Measurements from ENCODE around the gene SOX13. TPM values are rescaled to one million over a fixed set of nuclear protein-coding genes. Genes with fewer than 3 reads are reported as not detected.
A peak's percentile ranks its signal among the peaks of the same experiment; 100 is the strongest.
"Not testable (repeated sequence)": the region's sequence is repeated elsewhere in the genome, so short reads cannot be mapped to it uniquely, and the experiment has no call there.

The SOX13 gene
- total and polyA plus RNA-seq, 8 donors, result 4.1 to 42.6 (median 11.1) TPM

DNA sequence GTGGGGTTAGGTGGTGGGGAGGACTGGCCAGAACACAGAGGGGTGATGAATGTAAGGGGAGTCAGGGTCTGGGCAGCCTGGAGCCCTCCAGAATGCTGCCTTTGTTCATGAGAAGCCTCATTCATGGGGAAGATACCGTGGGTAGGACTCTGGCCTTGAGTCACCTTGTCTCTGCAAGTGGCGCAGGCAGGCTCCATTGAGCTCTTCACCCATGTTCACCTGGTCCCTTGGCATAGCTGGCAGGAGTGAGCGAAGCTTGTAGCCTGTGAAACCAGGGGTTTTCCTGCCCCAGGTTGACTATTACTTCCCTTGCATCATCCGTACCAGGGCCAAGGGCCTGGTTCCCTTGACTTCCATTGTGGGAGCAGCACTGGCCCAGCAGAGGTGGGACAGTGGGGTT lies 25.8 kb downstream of the SOX13 start:
- Histone ChIP-seq H3K36me3 (no peaks in the 10 kb centered on the region), H3K4me3 (no peak overlapping the region), H3K27me3 (no peaks in the 10 kb centered on the region), H3K27ac (no peak overlapping the region), H3K9me3 (no peaks in the 10 kb centered on the region), H3K4me1 (peaks cover 39 to 71% (median 51%) of the 10 kb centered on the region in 4 donors)
- 85 to 97% (median 91%) methylated on average over 3 to 4 of the region's 4 CpGs for WGBS, 5 donors
- DNase-seq, result no peak
- TF ChIP-seq POLR2A (IDR thresholded peaks at IDR 0.05) (no peak), POLR2AphosphoS5 (IDR thresholded peaks at IDR 0.05) (no peak), EP300 (IDR thresholded peaks at IDR 0.05) (no peak)
- TF ChIP-seq, protein P1, sequence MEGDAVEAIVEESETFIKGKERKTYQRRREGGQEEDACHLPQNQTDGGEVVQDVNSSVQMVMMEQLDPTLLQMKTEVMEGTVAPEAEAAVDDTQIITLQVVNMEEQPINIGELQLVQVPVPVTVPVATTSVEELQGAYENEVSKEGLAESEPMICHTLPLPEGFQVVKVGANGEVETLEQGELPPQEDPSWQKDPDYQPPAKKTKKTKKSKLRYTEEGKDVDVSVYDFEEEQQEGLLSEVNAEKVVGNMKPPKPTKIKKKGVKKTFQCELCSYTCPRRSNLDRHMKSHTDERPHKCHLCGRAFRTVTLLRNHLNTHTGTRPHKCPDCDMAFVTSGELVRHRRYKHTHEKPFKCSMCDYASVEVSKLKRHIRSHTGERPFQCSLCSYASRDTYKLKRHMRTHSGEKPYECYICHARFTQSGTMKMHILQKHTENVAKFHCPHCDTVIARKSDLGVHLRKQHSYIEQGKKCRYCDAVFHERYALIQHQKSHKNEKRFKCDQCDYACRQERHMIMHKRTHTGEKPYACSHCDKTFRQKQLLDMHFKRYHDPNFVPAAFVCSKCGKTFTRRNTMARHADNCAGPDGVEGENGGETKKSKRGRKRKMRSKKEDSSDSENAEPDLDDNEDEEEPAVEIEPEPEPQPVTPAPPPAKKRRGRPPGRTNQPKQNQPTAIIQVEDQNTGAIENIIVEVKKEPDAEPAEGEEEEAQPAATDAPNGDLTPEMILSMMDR (IDR thresholded peaks at IDR 0.05), result no peak
- intact Hi-C loops (cut with DNase I; ENCODE audit: low total_unique reads), result no loop called here

DNA sequence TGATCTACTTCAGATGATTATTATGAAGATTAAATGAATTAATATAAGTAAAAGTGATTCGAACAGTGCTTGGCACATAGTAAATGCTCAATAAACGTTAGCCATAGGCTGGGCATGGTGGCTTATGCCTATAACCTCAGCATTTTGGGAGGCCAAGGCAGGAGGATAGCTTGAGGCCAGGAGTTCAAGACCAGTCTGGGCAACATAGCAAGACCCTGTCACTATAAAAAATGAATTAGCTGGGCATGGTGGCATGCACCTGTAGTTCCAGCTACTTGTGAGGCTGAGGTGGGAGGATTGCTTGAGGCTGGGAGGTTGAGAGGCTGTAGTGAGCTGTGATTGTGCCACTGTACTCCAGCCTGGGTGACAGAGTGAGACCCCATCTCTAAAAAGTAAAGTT lies 26.8 kb downstream of the SOX13 start:
- H3K27ac ChIP-seq; H3K27me3 ChIP-seq; intact Hi-C loops (cut with DNase I; ENCODE audit: low total_unique reads); DNase-seq; H3K36me3 ChIP-seq; H3K9me3 ChIP-seq; H3K4me3 ChIP-seq: not testable (repeated sequence)
- 71 to 92% (median 88%) methylated on average over 2 of the region's 2 CpGs for WGBS, 5 donors
- H3K4me1 ChIP-seq, result peaks cover 40 to 71% (median 52%) of the 10 kb centered on the region in 4 donors

DNA sequence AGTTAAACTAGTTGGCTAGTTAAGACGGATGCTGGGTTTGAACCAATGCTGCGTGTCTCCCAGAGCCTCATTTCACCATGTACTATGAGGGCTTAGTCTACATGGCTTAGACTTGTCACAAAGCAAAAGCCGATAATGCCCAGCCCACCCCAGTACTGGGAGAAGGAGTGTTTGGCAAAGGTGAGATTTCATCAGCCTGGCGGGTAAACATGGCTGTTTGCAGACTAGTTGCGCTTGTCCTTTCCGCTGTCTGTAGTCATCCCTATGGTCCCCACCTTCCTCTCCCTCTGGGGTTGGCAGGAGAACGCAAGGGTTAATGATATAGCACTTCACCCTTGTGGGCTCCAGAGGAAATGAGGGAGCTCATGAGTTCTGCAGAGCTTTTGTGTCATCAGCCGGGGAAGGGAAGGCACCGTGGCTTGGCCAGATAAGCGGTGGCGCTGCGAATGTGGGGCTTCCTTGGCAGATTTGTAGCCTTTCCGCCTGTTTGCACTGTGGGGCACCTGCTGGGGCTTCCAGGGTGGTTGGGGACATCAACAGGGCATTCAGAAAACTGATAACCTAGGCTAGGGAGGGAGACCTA lies 29.2 kb downstream of the SOX13 start:
- Histone ChIP-seq H3K27ac (peak overlapping the region; percentile 55 to 72 (median 63)), H3K4me1 (peaks cover 34 to 57% (median 53%) of the 10 kb centered on the region in 4 donors), H3K36me3 (no peaks in the 10 kb centered on the region), H3K9me3 (no peaks in the 10 kb centered on the region), H3K4me3 (peak overlapping the region in 1 of 4 donors; percentile 9), H3K27me3 (no peaks in the 10 kb centered on the region)
- 19 to 46% (median 33%) methylated on average over 13 of the region's 13 CpGs for WGBS, 5 donors
- intact Hi-C loops (cut with DNase I; ENCODE audit: low total_unique reads), result no loop called here
- peak in 1 of 2 donors; percentile 43 for DNase-seq
- TF ChIP-seq POLR2A (IDR thresholded peaks at IDR 0.05) (no peak), EP300 (IDR thresholded peaks at IDR 0.05) (no peak), POLR2AphosphoS5 (IDR thresholded peaks at IDR 0.05) (no peak)
- TF ChIP-seq, protein P1 (IDR thresholded peaks at IDR 0.05), result no peak

DNA sequence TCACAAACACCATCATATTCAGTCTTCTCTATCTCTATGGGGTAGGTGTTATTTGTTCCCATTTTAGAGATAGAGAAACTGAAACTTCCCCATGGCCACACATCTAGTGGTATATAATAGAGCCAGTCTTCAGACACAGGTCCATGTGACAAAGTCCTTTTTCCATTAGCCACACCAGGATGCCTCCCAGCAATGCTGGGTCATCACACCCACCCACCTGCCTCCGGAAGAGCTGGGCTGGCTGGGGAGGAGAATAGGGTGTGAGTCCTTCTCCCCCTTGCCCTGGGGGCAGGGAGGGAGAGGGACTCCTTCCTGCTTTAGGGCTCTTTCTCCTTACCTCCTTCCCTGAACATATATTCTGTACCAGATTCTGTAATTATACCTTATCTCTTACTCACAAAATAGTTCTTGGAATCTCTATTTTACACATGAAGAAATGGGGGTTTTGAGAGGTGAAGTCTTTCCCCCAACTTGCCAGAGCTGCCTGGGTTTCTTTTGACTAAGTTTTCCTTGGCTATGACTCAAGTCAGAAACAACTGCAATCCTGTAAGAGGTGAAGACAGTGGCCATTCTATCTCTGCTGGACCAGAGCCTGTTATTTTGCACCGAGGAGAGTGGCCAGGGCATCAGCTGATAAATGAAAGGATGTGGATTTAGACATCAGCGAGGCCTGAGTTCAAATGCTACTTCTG lies 30.0 kb downstream of the SOX13 start:
- TF ChIP-seq, protein P1 (IDR thresholded peaks at IDR 0.05), result no peak
- TF ChIP-seq EP300 (IDR thresholded peaks at IDR 0.05) (no peak), POLR2A (IDR thresholded peaks at IDR 0.05) (no peak), POLR2AphosphoS5 (IDR thresholded peaks at IDR 0.05) (no peak)
- no peak for DNase-seq

DNA sequence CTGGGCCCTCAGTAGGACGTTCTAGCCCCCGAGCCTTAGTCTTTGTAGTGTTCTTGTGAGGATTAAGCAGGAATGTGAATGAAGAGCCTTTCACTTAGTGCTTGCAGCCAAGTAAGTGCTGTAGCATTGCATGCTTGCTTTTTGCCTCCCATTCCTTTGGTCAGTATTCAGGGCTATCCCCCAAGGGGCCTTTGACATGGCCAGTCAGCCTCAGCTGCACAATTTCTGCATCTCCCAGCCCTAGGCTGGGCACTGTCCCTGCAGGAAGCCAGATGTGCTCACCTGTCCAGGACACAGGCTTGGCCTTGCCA lies 30.5 kb downstream of the SOX13 start:
- TF ChIP-seq POLR2AphosphoS5 (IDR thresholded peaks at IDR 0.05), result no peak
- TF ChIP-seq POLR2A (IDR thresholded peaks at IDR 0.05), result no peak
- TF ChIP-seq, protein P1 (IDR thresholded peaks at IDR 0.05), result no peak
- TF ChIP-seq EP300 (IDR thresholded peaks at IDR 0.05), result no peak
- H3K4me1 ChIP-seq, result peaks cover 34 to 68% (median 64%) of the 10 kb centered on the region in 4 donors
- intact Hi-C loops (cut with DNase I; ENCODE audit: low total_unique reads), result no loop called here
- H3K9me3 ChIP-seq, result no peaks in the 10 kb centered on the region
- DNase-seq, result no peak
- H3K4me3 ChIP-seq, result no peak overlapping the region
- H3K27me3 ChIP-seq, result no peaks in the 10 kb centered on the region
- peak overlapping the region; percentile 2 to 72 (median 60) for H3K27ac ChIP-seq
- WGBS, 5 donors, result 40 to 65% (median 54%) methylated on average over 2 of the region's 2 CpGs
- no peaks in the 10 kb centered on the region for H3K36me3 ChIP-seq

More for the DNA sequence above, 30.0 kb downstream of the SOX13 start:
- no peaks in the 10 kb centered on the region for H3K9me3 ChIP-seq
- no peaks in the 10 kb centered on the region for H3K36me3 ChIP-seq
- intact Hi-C loops (cut with DNase I; ENCODE audit: low total_unique reads), result no loop called here
- WGBS, 5 donors, result 39 to 58% (median 43%) methylated on average over 3 of the region's 3 CpGs
- H3K4me1 ChIP-seq, result peaks cover 34 to 63% (median 59%) of the 10 kb centered on the region in 4 donors
- H3K4me3 ChIP-seq, result no peak overlapping the region
- H3K27ac ChIP-seq, result peak overlapping the region in 4 of 5 donors; percentile 55 to 72 (median 65)
- no peaks in the 10 kb centered on the region for H3K27me3 ChIP-seq
